Uterus (tissue), 4 donors: Measurements from ENCODE around the gene ZBTB7C. TPM values are rescaled to one million over a fixed set of nuclear protein-coding genes. Genes with fewer than 3 reads are reported as not detected.

Experiments
- DNase-seq, 2 donors: peaks; one replicate each; pipeline ENCODE4 v3.0.0-alpha.2; 2019 to 2020
- H3K27ac ChIP-seq, 2 donors: fragments of 200-600 bp; sonication (generic); 1 replicate in 1 of 2; 2 replicates in 1 of 2; pipeline ENCODE4 v1.5.1; 2016 to 2018
- H3K27me3 ChIP-seq, 2 donors: fragments of 200-600 bp; sonication (generic); one replicate each; pipeline ENCODE4 v1.5.1; 2018 to 2019; ENCODE audit warnings: control low read depth in 1 of 2
- H3K36me3 ChIP-seq, 2 donors: fragments of 200-600 bp; sonication (generic); one replicate each; pipeline ENCODE4 v1.5.1; 2019; ENCODE audit warnings: control low read depth in 1 of 2
- H3K4me1 ChIP-seq, 2 donors: fragments of 200-600 bp; sonication (generic); one replicate each; pipeline ENCODE4 v1.5.1; 2018 to 2019; ENCODE audit warnings: control low read depth in 1 of 2
- H3K4me3 ChIP-seq, 2 donors: fragments of 200-600 bp; sonication (generic); 1 replicate in 1 of 2; 2 replicates in 1 of 2; pipeline ENCODE4 v1.5.1; 2018 to 2019; ENCODE audit warnings: mild to moderate bottlenecking in 1 of 2
- H3K9me3 ChIP-seq, 2 donors: fragments of 200-600 bp; sonication (generic); one replicate each; pipeline ENCODE4 v1.5.1; 2019; ENCODE audit warnings: control low read depth in 1 of 2
- CTCF ChIP-seq, 4 experiments: fragments of 200-600 bp in 2 of 4; fragments of 450-650 bp in 2 of 4; sonication (generic) in 2 of 4; IDR thresholded peaks; one replicate each; pipeline ENCODE4 v1.5.1; 2016 to 2019; ENCODE audit warnings: antibody characterized with exemption in 4 of 4, mild to moderate bottlenecking in 2 of 4, moderate library complexity in 1 of 4
- POLR2A ChIP-seq, 2 donors: fragments of 450-650 bp; IDR thresholded peaks; one replicate each; pipeline ENCODE4 v1.6.1; 2016; ENCODE audit warnings: antibody characterized with exemption in 2 of 2, mild to moderate bottlenecking in 1 of 2, moderate library complexity in 1 of 2
- intact Hi-C: fragments of 100-400 bp; cut with DNase I; formaldehyde crosslinking; loops from one replicate; pipeline ENCODE4 v1.15.1; 2023; ENCODE audit warnings: low total_unique reads
- total RNA-seq, 4 donors: library from RNA; depleted of rRNA in 3 of 4; stranded (reverse); fragments of >200 nt in 3 of 4; gene quantifications; one replicate each; pipeline versions ENCODE4 v1.1.0 to v1.2.4, GENCODE V29; 2014 to 2023
- donor health status: DM: yes; HTN: yes; CAD: no.

ZBTB7C gene
- total RNA-seq, 4 donors from 2014 or later = 1.0 to 11.2 (median 7.9) TPM

GRCh38 chr18:48218285-48219022, 190.7 kb downstream of the ZBTB7C start:
- Histone ChIP-seq H3K4me3 (no peak overlapping the region), H3K36me3 (no peaks in the 10 kb centered on the region), H3K4me1 (peaks cover 0 to 5% of the 10 kb centered on the region in 2 donors), H3K27me3 (no peaks in the 10 kb centered on the region), H3K27ac (no peak overlapping the region), H3K9me3 (no peaks in the 10 kb centered on the region)
- TF ChIP-seq POLR2A (IDR thresholded peaks at IDR 0.05) (no peak), CTCF (IDR thresholded peaks at IDR 0.05) (no peak)
- DNase-seq = no peak
- intact Hi-C loops = no loop called here

- H3K4me3 ChIP-seq = no peak overlapping the region
- no peaks in the 10 kb centered on the region for H3K27me3 ChIP-seq
- peak in 1 of 2 donors; percentile 38 for DNase-seq
- intact Hi-C loops = no loop called here
- no peaks in the 10 kb centered on the region for H3K4me1 ChIP-seq
- H3K36me3 ChIP-seq = no peaks in the 10 kb centered on the region
- TF ChIP-seq CTCF (IDR thresholded peaks at IDR 0.05) = no peak
- TF ChIP-seq POLR2A (IDR thresholded peaks at IDR 0.05) = no peak
- no peaks in the 10 kb centered on the region for H3K9me3 ChIP-seq
- peak overlapping the region in 1 of 2 donors; percentile 54 for H3K27ac ChIP-seq
Measured at GRCh38 chr18:48217258-48218250, 191.6 kb downstream of the ZBTB7C start.

- H3K9me3 ChIP-seq = no peaks in the 10 kb centered on the region
- H3K4me1 ChIP-seq = no peaks in the 10 kb centered on the region
- no peaks in the 10 kb centered on the region for H3K27me3 ChIP-seq
- TF ChIP-seq CTCF (IDR thresholded peaks at IDR 0.05) (no peak), POLR2A (IDR thresholded peaks at IDR 0.05) (no peak)
- DNase-seq = peak; percentile 41 to 45
- no peak overlapping the region for H3K4me3 ChIP-seq
- H3K27ac ChIP-seq = peak overlapping the region in 1 of 2 donors; percentile 54
- intact Hi-C loops = no loop called here
- H3K36me3 ChIP-seq = no peaks in the 10 kb centered on the region
Measured at GRCh38 chr18:48216639-48217257, 192.4 kb downstream of the ZBTB7C start.

- intact Hi-C loops = no loop called here
Measured at GRCh38 chr18:48215876-48216638, 193.1 kb downstream of the ZBTB7C start.

More at GRCh38 chr18:48215876-48216638, 193.1 kb downstream of the ZBTB7C start:
- H3K4me3 ChIP-seq = no peak overlapping the region
- peak overlapping the region in 1 of 2 donors; percentile 54 for H3K27ac ChIP-seq
- no peaks in the 10 kb centered on the region for H3K4me1 ChIP-seq
- no peak for DNase-seq
- no peaks in the 10 kb centered on the region for H3K9me3 ChIP-seq
- H3K36me3 ChIP-seq = no peaks in the 10 kb centered on the region
- no peaks in the 10 kb centered on the region for H3K27me3 ChIP-seq
- no peak for TF ChIP-seq CTCF (IDR thresholded peaks at IDR 0.05)
- TF ChIP-seq POLR2A (IDR thresholded peaks at IDR 0.05) = no peak
